Retinal pigment epithelial cell (primary cell): Measurements from ENCODE around the gene SLC22A5.

Source experiments
- DNase-seq: peaks from one replicate; pipeline ENCODE4 v3.0.0-alpha.2; 2010; ENCODE audit warnings: low read depth
- H3K4me3 ChIP-seq: 2 replicates; pipeline ENCODE4 v1.5.1; 2011; ENCODE audit warnings: mild to moderate bottlenecking, low read length, control low read depth, moderate library complexity
- TF ChIP-seq, protein P1 (sequence below): conservative IDR thresholded peaks from 2 replicates; pipeline ENCODE4 v1.5.1; 2011; ENCODE audit warnings: low read depth, low read length, control low read depth, inconsistent platforms

SLC22A5 gene

GRCh38 chr5:132353486-132353995 lies 16.0 kb upstream of the SLC22A5 start:
- H3K4me3 ChIP-seq = no peak overlapping the region
- TF ChIP-seq, protein P1, sequence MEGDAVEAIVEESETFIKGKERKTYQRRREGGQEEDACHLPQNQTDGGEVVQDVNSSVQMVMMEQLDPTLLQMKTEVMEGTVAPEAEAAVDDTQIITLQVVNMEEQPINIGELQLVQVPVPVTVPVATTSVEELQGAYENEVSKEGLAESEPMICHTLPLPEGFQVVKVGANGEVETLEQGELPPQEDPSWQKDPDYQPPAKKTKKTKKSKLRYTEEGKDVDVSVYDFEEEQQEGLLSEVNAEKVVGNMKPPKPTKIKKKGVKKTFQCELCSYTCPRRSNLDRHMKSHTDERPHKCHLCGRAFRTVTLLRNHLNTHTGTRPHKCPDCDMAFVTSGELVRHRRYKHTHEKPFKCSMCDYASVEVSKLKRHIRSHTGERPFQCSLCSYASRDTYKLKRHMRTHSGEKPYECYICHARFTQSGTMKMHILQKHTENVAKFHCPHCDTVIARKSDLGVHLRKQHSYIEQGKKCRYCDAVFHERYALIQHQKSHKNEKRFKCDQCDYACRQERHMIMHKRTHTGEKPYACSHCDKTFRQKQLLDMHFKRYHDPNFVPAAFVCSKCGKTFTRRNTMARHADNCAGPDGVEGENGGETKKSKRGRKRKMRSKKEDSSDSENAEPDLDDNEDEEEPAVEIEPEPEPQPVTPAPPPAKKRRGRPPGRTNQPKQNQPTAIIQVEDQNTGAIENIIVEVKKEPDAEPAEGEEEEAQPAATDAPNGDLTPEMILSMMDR = no peak
- no peak for DNase-seq

DNA sequence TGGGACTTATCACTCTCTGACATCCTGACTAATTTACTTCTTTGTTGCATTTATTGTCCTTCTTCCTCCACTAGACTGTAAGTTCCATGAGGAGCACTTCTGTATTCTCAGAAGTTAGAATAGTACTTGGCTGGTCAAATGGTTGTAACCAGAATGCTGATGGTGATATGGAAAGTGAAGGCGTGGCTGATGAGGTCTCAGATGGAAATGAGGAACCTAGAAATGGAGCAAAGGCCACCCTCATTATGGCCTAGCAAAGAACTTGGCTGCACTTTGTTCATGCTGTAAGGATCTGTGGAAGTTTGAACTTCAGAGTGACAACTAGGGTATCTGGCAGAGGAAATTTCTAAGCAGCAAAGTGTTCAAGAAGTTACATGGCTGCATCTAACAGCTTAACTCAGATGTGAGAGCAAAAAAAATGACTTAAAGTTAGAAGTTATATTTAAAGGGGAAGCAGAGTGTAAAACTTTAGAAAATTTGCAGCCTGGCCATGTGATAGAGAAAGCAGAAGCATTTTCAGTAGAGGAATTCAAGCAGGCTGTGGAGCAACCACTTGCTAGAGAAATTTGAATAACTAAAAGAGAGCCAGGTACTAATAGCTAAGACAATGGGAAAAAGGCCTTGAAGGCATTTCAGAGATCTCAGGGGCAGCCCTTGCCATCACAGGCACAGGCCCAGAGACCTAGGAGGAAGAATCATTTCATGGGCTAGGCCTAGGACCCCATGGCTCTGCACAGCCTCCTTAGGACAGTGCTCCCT lies 14.9 kb upstream of the SLC22A5 start:
- H3K4me3 ChIP-seq = no peak overlapping the region
- no peak for DNase-seq
- TF ChIP-seq, protein P1 = no peak

- no peak for DNase-seq
- TF ChIP-seq, protein P1 = no peak
- H3K4me3 ChIP-seq = no peak overlapping the region
Observed at GRCh38 chr5:132355140-132355765, 14.3 kb upstream of the SLC22A5 start.

GRCh38 chr5:132358775-132359174 lies 10.7 kb upstream of the SLC22A5 start:
- no peak overlapping the region for H3K4me3 ChIP-seq
- TF ChIP-seq, protein P1 = no peak
- no peak for DNase-seq

DNA sequence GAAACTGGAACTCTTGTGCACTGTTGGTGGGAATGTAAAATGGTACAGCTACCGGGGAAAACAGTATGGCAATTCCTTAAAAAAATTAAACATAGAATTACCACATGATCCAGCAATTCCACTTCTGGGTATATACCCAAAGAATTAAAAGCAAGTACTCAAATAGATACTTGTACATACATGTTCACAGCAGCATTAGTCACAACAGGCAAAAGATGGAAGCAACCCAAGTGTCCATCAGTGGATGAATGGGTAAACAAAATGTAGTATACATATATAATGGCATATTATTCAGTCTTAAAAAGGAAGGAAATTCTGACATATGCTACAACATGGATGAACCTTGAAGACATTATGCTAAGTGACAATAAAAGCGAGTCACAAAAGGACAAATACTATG lies 7.4 kb upstream of the SLC22A5 start:
- H3K4me3 ChIP-seq = no peak overlapping the region
- no peak for DNase-seq
- TF ChIP-seq, protein P1 = no peak

- TF ChIP-seq, protein P1 = no peak
- DNase-seq = peak; percentile 38
- no peak overlapping the region for H3K4me3 ChIP-seq
Observed at GRCh38 chr5:132363431-132364112, 5.9 kb upstream of the SLC22A5 start.

- peak; percentile 29 for DNase-seq
- TF ChIP-seq, protein P1 = no peak
- H3K4me3 ChIP-seq = no peak overlapping the region
Observed at GRCh38 chr5:132364319-132364718, 5.2 kb upstream of the SLC22A5 start.
